ENCODE measurements around the gene SERGEF. TPM values are rescaled to one million over a fixed set of nuclear protein-coding genes. Genes with fewer than 3 reads are reported as not detected.

Gene SERGEF
- total and polyA plus RNA-seq, 2 experiments from 2014 or later, result 18.3 to 23.2 TPM

GRCh38 chr11:17753153-17753552, 259.7 kb downstream of the SERGEF start:
- Histone ChIP-seq H3K36me3 (ENCODE audit: low read depth) (no peaks in the 10 kb centered on the region), H2AFZ (no peak overlapping the region), H4K20me1 (ENCODE audit: insufficient read depth) (no peaks in the 10 kb centered on the region), H3K9ac (no peak overlapping the region), H3K27me3 (replicated peaks; ENCODE audit: insufficient read depth) (peaks cover 16% of the 10 kb centered on the region), H3K4me3 (no peak overlapping the region), H3K9me2 (ENCODE audit: insufficient read depth) (no peaks in the 10 kb centered on the region), H3K27ac (no peak overlapping the region), H3F3A (ENCODE audit: insufficient read depth) (no peaks in the 10 kb centered on the region), H3K4me1 (ENCODE audit: insufficient read depth) (no peaks in the 10 kb centered on the region), H3K79me2 (ENCODE audit: insufficient read depth) (no peaks in the 10 kb centered on the region), H3K9me3 (ENCODE audit: low read depth) (no peaks in the 10 kb centered on the region), H3K4me2 (ENCODE audit: unreplicated experiment) (no peak overlapping the region)
- WGBS, 2 experiments (ENCODE audit: low coverage in 1 of 2, low lambda C conversion rate in 2 of 2, missing lambda C conversion rate in 2 of 2), result 35 to 43% methylated on average over 5 of the region's 5 CpGs
- no peak for DNase-seq
- TF ChIP-seq EZH2phosphoT487 (IDR thresholded peaks at IDR 0.05; ENCODE audit: insufficient read depth, low read depth) (no peak), EZH2 (IDR thresholded peaks at IDR 0.05; ENCODE audit: insufficient read depth, poor library complexity, severe bottlenecking) (no peak)
- in situ Hi-C loops (cut with MboI), result loop anchor here (10.0 kb wide), 1 partner anchor 222 kb away; no protein-coding TSS in a partner anchor

- H3K4me1 ChIP-seq (ENCODE audit: insufficient read depth), result no peaks in the 10 kb centered on the region
- in situ Hi-C loops (cut with MboI), result loop anchor here (10.0 kb wide), 1 partner anchor 223 kb away; no protein-coding TSS in a partner anchor
- no peak overlapping the region for H3K4me3 ChIP-seq
- H3K9me2 ChIP-seq (ENCODE audit: insufficient read depth), result no peaks in the 10 kb centered on the region
- H3K4me2 ChIP-seq (ENCODE audit: unreplicated experiment), result no peak overlapping the region
- no peak for DNase-seq
- H2AFZ ChIP-seq, result no peak overlapping the region
- WGBS, 2 experiments (ENCODE audit: low coverage in 1 of 2, low lambda C conversion rate in 2 of 2, missing lambda C conversion rate in 2 of 2), result 32 to 39% methylated on average over 7 of the region's 7 CpGs
- H3K27ac ChIP-seq, result no peak overlapping the region
- no peaks in the 10 kb centered on the region for H3K9me3 ChIP-seq (ENCODE audit: low read depth)
- no peaks in the 10 kb centered on the region for H3K36me3 ChIP-seq (ENCODE audit: low read depth)
- no peaks in the 10 kb centered on the region for H3K79me2 ChIP-seq (ENCODE audit: insufficient read depth)
- TF ChIP-seq EZH2phosphoT487 (IDR thresholded peaks at IDR 0.05; ENCODE audit: insufficient read depth, low read depth), result no peak
- no peak for TF ChIP-seq EZH2 (IDR thresholded peaks at IDR 0.05; ENCODE audit: insufficient read depth, poor library complexity, severe bottlenecking)
- peaks cover 16% of the 10 kb centered on the region for H3K27me3 ChIP-seq (replicated peaks; ENCODE audit: insufficient read depth)
- H4K20me1 ChIP-seq (ENCODE audit: insufficient read depth), result no peaks in the 10 kb centered on the region
- H3F3A ChIP-seq (ENCODE audit: insufficient read depth), result no peaks in the 10 kb centered on the region
- no peak overlapping the region for H3K9ac ChIP-seq
These were observed 260.7 kb downstream of the SERGEF start for GRCh38 chr11:17752144-17752543.

- WGBS, 2 experiments (ENCODE audit: low coverage in 1 of 2, low lambda C conversion rate in 2 of 2, missing lambda C conversion rate in 2 of 2), result 35 to 52% methylated on average over 2 of the region's 2 CpGs
- H3K27me3 ChIP-seq (replicated peaks; ENCODE audit: insufficient read depth), result peaks cover 16% of the 10 kb centered on the region
- H3K4me3 ChIP-seq, result no peak overlapping the region
- no peaks in the 10 kb centered on the region for H3F3A ChIP-seq (ENCODE audit: insufficient read depth)
- no peak overlapping the region for H3K27ac ChIP-seq
- H3K9ac ChIP-seq, result no peak overlapping the region
- H3K9me2 ChIP-seq (ENCODE audit: insufficient read depth), result no peaks in the 10 kb centered on the region
- H3K36me3 ChIP-seq (ENCODE audit: low read depth), result no peaks in the 10 kb centered on the region
- no peak overlapping the region for H3K4me2 ChIP-seq (ENCODE audit: unreplicated experiment)
- no peak for DNase-seq
- TF ChIP-seq EZH2 (IDR thresholded peaks at IDR 0.05; ENCODE audit: insufficient read depth, poor library complexity, severe bottlenecking) (no peak), EZH2phosphoT487 (IDR thresholded peaks at IDR 0.05; ENCODE audit: insufficient read depth, low read depth) (no peak)
- H3K9me3 ChIP-seq (ENCODE audit: low read depth), result no peaks in the 10 kb centered on the region
- no peak overlapping the region for H2AFZ ChIP-seq
- in situ Hi-C loops (cut with MboI), result loop anchor here (10.0 kb wide), 1 partner anchor 223 kb away; no protein-coding TSS in a partner anchor
- no peaks in the 10 kb centered on the region for H4K20me1 ChIP-seq (ENCODE audit: insufficient read depth)
- no peaks in the 10 kb centered on the region for H3K4me1 ChIP-seq (ENCODE audit: insufficient read depth)
- H3K79me2 ChIP-seq (ENCODE audit: insufficient read depth), result no peaks in the 10 kb centered on the region
These were observed 261.3 kb downstream of the SERGEF start for GRCh38 chr11:17751558-17751957.

- H3K27me3 ChIP-seq (replicated peaks; ENCODE audit: insufficient read depth), result peaks cover 16% of the 10 kb centered on the region; the same call in 1 of the 2 replicates
- no peaks in the 10 kb centered on the region for H3K4me1 ChIP-seq (ENCODE audit: insufficient read depth)
- DNase-seq, result no peak
- no peaks in the 10 kb centered on the region for H3K9me3 ChIP-seq (ENCODE audit: low read depth)
- no peak overlapping the region for H3K27ac ChIP-seq
- no peaks in the 10 kb centered on the region for H3F3A ChIP-seq (ENCODE audit: insufficient read depth)
- H3K9me2 ChIP-seq (ENCODE audit: insufficient read depth), result no peaks in the 10 kb centered on the region
- H3K36me3 ChIP-seq (ENCODE audit: low read depth), result no peaks in the 10 kb centered on the region
- no peak overlapping the region for H3K9ac ChIP-seq
- TF ChIP-seq EZH2phosphoT487 (IDR thresholded peaks at IDR 0.05; ENCODE audit: insufficient read depth, low read depth) (no peak), EZH2 (IDR thresholded peaks at IDR 0.05; ENCODE audit: insufficient read depth, poor library complexity, severe bottlenecking) (no peak)
- in situ Hi-C loops (cut with MboI), result loop anchor here (10.0 kb wide), 1 partner anchor 224 kb away; no protein-coding TSS in a partner anchor
- H3K4me2 ChIP-seq (ENCODE audit: unreplicated experiment), result no peak overlapping the region
- H2AFZ ChIP-seq, result no peak overlapping the region
- H4K20me1 ChIP-seq (ENCODE audit: insufficient read depth), result no peaks in the 10 kb centered on the region
- no peaks in the 10 kb centered on the region for H3K79me2 ChIP-seq (ENCODE audit: insufficient read depth)
- H3K4me3 ChIP-seq, result no peak overlapping the region
- WGBS, 2 experiments (ENCODE audit: low coverage in 1 of 2, low lambda C conversion rate in 2 of 2, missing lambda C conversion rate in 2 of 2), result 38 to 50% methylated on average over 2 of the region's 2 CpGs
These were observed 262.1 kb downstream of the SERGEF start for GRCh38 chr11:17750801-17751165.
